Measurements from ENCODE around the gene PCBP1.
"Not testable (repeated sequence)": the region's sequence is repeated elsewhere in the genome, so short reads cannot be mapped to it uniquely, and the experiment has no call there.

The PCBP1 gene

DNA sequence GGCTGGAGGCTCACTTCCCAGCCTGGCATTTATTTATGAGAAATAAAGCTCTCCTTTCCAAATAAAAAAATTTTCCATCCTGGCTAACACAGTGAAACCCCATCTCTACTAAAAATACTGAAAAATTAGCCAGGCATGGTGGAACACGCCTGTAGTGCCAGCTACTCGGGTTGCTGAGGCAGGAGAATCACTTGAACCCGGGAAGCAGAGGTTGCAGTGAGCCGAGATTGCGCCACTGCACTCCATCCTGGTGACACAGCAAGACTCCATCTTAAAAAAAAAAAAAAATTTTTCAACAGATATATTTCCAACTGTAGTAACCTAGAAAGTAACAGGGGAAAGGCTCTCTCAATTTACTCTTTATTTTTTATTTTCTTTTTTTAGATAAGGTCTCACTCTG, 6.1 kb upstream of the PCBP1 start:
- DNase-seq (ENCODE audit: low spot score): no peak

DNA sequence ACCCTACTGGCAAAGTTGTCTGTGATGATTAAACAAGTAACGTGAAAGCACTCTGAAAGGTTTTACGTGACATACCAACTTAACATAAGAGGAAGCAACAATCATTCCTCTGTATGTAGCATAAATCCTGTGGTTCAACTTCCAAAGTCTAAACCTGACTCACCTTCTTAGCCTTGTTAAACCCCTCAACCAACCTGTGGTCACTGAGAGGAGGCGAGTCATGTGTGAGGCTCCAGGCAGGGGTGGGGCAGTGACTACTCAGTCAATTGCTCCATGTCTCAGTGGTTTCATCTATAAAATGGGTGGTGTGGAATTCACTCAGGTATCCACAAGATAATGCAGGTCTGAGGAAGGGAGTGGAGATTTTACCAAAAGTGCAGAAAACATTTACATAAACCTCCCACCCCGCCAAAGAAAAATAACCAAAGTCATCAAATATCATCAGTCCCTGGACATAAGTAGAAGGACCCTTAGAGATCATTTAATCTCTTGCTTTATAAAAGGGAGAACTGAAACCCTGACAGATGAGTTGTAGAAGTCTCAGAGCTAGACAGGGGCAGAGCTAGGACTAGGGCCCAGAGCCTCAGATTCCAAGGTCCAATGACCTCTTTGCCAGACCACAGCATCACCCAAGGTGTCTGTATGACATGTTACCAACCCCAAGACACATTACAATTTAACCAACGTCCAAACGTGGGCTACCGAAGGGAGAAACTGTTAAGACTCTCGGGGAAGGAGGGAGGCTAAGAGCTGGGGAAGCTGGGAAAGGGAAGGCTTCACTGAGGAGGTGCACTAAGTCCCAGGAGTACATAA, 3.7 kb upstream of the PCBP1 start:
- DNase-seq (ENCODE audit: low spot score): no peak

DNA sequence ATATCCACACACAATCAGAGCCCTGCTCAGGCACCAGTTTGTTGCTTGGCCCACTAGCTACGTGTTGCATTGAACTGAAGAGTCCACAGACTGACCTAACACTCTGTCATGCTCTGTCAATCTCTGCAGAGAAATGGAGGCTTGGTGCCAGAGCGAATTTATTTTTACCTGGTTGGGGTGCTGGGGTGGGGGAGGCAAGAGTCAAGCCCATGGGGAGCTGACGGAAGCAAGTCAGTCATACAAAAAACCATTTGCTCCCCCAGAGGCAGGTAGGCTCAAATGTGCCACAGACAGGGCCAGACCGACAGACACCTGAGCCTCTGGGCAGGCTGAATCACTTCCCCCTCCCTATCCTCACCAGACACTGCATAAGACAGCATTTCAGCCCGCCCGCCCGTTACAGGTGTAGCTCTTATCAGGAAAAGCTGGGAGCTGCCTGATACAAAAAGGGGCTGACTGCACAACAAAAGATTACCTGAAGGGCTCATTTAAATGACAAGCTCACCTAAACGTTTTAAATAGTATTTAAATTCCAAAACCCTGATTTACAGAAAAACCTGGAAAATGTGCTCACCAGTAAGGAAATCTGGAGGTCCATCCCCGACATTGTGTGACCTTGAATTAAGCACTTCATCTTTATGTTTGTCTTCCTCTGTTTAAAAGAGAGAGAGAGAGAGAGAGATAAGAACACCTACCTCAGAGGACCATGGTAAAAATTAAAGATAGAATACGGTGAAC, 2.1 kb upstream of the PCBP1 start:
- peak; percentile 72 for DNase-seq (ENCODE audit: low spot score)

DNA sequence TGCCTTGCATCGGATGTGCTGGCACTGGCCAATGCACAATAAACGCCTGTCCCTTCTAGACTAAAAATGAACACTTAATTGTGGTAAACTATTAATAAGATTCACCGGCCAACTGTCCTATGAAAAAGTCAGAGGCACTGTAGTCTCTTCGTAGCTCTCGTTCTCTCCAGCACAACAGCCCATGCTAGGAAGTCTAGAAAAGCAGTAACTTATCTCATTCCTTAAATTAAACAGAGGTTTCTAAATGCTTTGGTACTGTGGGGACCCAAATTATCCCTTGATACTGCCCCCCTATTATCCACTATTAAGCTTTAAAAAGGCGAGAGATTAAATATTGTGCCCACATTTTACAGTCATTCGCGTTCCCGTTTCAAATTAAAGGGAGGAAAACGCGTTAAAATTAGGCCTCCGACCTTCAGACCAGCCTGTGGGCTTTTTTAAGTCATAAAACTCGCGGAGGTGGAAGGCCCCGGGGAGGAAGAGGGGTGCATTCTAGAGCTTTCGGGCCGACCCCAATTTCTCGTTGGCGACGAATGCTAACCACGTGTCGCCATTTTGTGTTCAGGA, 1.5 kb upstream of the PCBP1 start:
- DNase-seq (ENCODE audit: low spot score): no peak

DNA sequence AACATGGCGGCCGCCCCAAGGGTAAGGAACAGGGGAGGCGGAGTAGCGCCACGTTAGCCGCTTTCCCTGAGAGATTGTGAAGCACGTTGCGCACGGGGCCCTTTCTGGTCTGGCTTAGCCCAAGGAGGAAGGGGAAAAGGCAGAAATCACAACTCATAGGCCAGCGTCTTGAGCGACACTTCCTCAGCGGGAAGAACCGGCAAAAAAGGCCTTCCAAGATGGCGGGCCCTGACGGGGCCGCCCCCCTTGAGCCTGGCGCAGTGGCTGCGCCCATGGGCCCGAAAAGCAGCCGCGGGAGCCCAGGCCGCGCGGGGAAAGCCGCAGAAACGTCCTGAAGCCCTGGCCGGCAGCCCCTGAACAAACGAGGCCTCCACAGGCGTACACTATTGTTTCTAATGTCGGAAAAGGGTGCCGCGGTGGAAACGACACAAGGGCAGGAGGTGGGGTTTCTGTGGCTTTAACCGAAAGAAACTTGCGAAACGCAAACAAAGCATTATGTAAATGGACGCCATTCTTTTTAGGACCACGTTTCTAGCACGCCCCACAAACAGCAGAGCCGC, 919 bp upstream of the PCBP1 start:
- peak; percentile 51 for DNase-seq (ENCODE audit: low spot score)

DNA sequence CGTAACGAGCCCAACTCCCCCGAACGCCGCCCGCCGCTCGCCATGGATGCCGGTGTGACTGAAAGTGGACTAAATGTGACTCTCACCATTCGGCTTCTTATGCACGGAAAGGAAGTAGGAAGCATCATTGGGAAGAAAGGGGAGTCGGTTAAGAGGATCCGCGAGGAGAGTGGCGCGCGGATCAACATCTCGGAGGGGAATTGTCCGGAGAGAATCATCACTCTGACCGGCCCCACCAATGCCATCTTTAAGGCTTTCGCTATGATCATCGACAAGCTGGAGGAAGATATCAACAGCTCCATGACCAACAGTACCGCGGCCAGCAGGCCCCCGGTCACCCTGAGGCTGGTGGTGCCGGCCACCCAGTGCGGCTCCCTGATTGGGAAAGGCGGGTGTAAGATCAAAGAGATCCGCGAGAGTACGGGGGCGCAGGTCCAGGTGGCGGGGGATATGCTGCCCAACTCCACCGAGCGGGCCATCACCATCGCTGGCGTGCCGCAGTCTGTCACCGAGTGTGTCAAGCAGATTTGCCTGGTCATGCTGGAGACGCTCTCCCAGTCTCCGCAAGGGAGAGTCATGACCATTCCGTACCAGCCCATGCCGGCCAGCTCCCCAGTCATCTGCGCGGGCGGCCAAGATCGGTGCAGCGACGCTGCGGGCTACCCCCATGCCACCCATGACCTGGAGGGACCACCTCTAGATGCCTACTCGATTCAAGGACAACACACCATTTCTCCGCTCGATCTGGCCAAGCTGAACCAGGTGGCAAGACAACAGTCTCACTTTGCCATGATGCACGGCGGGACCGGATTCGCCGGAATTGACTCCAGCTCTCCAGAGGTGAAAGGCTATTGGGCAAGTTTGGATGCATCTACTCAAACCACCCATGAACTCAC, 673 bp downstream of the PCBP1 start:
- DNase-seq (ENCODE audit: low spot score): peak; percentile 19

DNA sequence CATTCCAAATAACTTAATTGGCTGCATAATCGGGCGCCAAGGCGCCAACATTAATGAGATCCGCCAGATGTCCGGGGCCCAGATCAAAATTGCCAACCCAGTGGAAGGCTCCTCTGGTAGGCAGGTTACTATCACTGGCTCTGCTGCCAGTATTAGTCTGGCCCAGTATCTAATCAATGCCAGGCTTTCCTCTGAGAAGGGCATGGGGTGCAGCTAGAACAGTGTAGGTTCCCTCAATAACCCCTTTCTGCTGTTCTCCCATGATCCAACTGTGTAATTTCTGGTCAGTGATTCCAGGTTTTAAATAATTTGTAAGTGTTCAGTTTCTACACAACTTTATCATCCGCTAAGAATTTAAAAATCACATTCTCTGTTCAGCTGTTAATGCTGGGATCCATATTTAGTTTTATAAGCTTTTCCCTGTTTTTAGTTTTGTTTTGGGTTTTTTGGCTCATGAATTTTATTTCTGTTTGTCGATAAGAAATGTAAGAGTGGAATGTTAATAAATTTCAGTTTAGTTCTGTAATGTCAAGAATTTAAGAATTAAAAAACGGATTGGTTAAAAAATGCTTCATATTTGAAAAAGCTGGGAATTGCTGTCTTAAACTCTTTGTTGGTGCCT, 1.4 kb downstream of the PCBP1 start:
- no peak for DNase-seq (ENCODE audit: low spot score)

DNA sequence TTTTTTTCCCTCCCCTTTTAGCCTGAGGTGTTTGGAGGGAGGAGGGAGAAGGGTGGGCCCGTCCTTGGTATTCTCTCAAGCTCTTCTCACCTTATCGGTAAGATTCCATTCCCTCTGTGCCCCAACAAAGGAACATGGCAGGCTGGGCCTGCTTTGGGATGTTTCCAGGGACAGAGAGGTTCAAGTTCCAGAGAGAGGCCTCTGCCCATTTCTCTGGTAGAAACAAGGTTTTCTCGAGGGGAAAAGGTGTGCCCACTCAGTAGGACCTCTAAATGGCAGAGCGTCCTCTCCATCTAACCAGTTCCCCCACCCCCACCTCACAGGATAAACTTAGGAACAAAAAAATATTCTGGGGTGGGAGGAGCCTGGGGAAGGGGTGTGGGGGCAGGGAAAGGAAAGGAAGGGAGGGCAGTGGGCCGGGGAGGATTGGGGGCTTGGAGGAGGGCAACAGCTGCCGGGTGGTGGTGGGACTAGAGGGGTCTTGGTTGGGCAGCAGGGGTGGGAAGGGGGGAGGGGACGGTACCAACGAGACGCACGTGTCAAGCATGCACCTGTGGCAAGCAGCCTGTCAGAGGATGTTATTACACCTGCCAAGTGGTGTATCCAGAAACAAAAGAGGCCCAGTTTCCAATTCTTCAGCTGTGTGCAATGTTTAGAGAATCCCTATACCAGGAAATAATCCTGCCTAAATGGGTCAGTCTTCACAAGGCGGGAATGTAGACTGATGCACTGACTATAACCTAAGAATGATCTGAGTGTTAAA, 2.1 kb downstream of the PCBP1 start:
- peak; percentile 43 for DNase-seq (ENCODE audit: low spot score)

DNA sequence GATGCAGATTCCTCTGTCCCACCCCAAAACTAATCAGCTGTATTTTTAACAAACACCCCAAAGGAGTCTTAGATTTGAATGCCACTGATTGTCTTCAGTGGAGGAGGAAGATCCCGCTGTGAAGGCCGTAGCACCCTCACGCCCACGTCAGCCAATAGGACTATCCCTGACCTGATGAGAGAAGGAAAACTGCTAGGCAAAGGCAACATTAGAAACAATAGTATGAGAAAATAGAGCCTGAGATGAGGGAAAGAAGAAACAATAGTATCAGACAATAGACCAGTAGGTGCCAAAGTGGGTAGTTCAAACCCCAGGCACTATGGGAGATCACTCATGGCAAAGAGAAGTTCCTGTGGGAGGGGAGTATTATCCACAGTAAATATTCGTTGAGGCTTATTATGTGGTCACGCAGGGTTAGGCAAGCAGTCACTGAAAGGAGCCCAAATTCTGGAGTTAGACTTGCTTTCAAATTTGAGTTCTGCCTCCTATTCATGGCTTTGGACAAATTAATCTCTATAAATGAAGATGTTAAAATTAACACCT, 2.8 kb downstream of the PCBP1 start:
- DNase-seq (ENCODE audit: low spot score): no peak

DNA sequence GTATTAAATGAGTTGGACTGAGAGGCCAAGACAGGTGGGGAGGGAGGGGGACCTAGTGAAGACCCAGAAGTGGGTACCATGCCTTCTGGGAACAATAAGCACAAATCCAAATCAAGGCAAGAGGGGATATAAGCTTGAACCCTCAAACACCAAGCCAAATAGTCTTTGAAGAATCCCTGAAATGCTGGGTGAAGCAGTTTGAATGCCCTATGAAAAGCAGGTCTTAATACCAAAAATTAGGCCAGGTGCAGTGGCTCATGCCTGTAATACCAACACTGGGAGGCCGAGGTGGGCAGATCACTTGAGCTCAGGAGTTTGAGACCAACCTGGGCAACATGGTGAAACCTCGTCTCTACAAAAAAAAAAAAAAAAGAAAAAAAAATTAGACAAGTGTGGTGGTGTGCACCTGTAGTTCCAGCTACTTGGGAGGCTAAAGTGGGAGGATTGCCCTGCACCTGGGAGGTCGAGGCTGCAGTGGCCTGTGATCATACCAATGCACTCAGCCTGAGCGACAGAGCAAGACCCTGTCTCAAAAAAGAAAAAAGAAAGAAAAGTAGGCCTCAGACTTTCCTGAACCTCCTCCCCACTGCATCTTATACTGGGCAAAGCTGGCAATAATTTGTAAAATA, 3.5 kb downstream of the PCBP1 start:
- DNase-seq (ENCODE audit: low spot score): no peak

DNA sequence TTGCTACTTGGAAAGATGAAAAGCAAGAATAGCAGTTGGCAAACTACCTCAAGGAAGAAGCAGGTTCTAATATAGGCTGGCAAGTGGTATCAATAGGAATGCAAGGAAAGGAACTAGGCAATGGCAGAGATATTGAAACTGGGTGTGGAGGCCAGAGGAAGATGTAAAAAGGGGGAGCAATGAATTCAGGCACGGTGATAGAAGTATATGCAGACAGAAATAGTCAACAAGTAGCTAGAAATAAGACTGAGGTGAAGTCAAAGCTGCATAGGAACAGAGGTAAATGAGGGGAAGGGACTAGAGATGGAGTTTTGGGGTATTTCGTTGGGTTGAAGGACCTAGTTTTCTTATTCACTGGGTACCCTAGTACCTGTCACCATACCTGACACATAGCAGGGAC, 4.1 kb downstream of the PCBP1 start:
- no peak for DNase-seq (ENCODE audit: low spot score)

DNA sequence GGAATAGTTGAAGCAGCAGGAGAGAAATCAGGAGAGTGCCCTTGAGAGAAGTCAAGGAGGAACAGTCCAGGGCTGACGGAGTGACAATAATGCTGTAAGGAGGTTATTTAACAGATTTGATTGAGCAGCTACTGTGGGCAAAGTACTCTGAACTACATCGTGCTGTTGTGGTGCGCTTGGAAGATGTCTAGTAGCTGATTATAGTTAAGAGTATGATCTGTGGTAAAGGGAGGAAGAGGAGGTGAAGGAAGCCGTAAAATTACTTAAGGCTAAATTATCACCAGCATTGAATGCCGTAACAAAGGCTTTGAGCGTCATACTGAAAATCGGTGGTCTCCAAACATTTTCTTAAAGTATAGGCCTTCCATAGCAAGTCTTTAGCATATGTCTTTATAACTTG, 4.5 kb downstream of the PCBP1 start:
- no peak for DNase-seq (ENCODE audit: low spot score)

DNA sequence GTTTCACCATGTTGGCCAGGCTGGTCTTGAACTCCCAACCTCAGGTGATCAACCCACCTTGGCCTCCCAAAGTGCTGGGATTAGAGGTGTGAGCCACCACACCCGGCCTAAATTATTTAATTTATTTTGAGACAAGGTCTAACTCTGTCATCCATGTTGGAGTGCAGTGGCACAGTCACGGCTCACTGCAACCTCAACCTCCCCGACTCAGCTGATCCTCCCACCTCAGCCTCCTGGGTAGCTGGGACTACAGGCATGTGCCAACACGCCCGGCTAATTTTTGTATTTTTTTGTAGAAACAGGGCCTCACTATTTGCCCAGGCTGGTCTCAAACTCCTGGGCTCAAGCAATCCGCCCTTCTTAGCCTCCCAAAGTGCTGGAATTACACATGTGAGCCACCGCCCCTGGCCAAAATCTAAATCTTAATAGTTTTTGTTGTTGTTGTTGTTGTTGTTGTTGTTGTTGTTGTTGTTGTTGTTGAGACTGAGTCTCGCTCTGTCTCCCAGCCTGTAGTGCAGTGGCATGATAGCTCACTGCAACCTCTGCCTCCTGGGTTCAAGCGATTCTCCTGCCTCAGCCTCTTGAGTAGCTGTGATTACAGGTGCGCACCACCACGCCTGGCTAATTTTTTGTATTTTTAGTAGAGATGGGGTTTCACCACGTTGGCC, 5.4 kb downstream of the PCBP1 start:
- not testable (repeated sequence) for DNase-seq (ENCODE audit: low spot score)

DNA sequence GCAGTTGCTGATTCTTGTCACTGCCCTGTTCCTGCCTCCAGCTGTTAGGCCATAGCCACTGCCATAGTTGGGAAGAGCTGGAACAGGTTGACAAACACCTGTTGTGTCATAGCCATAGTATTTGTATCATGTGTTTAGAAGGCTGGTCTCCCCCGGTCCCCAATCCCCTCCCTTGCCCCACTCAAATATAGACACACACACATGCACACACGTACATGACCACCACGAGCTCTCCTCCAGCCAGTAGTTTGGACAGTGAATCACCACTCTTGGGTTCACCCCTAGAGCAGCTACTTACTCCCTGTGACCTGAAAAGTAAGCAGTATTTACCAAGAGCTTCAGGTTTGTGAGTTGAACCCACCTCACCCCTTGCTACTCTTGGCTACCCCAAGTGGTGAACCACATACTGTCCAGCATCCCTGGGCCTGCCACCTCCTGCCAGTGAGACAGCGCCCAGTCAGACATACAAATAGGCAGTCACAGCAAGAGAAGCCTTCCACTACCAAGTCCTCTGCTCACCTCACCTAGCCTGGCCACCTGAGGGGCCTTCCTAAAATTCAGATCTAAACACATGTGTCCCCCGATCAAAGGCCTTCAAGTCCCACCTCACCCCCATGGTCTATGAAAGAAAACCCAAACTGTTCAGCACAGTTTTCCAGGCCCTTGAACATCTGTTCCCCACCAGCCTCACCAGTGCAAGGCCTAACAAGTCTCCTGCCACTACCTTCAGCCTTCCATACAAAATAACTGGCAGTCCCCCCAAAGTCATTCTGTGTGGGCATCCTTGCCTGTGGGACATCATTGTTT, 7.1 kb downstream of the PCBP1 start:
- no peak for DNase-seq (ENCODE audit: low spot score)

DNA sequence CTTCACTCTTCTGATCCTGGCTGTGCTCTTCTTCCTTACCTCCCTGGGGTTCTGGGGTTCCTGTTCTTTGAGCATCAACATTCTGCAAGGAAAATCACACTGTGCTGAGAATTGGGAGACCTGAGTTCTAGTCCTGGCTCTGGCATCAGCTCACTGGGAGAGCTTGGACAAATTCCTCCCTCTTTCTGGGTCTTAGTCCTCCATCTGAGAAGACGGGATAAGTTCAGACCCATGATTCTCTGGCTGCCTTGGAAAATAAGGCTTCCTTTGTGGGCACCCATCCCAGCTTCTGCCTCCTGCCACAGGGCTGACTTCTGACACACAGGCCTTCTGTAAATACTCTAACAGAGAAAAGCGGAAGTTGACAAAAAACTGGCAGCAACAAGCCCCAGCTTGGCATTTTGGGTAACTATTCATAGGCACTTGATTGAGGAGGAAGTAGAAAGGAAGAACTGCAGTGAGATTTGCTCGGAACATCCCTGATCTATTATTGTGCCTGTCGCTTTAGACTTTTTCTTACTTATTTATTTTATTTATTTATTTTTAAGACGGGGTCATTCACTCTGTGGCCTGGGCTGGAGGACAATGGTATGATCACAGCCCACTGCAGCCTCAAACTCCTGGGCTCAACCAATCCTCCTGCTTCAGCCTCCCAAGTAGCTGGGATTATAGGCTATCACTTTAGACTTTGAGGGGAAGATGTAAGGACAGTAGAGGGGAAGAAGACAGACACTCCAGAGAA, 7.9 kb downstream of the PCBP1 start:
- DNase-seq (ENCODE audit: low spot score): no peak

DNA sequence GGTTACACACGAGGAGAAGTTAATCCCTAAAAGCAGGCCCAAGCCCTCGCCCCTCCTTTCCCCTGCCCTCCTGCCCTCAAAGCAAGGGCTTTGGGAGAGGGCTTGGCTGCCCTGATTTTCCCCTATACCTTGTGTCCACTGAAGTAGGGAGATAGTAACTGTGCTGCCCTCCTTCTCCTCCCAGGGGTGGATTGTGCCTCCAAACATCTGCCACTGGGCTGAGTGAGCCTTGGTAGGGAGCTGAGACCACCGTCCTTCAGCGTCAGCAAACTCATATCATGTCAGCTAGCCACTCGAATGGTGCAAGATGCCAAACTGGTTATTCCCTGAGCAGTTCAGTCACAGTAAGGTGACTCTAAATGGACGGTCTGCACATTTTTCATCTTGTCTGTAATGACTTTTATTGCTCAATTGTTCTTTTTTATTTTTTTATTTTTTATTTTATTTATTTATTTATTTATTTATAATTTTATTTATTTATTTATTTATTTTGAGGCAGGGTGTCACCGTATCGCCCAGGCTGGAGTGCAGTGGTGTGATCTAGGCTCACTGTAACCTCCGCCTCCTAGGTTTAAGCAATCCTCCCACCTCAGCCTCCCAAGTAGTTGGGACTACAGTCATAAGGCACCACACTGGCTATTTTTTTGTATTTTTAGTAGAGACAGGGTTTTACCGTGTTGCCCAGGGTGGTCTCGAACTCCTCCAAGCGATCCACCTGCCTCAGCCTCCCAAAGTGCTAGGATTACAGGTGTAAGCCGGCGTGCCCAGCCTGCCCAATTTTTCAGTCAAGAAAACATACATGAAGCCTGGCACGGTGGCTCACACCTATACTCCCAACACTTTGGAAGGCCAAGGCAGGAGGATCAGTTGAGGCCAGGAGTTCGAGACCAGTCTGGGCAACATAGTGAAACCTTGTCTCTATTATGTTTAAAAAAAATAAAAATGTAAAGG, 8.7 kb downstream of the PCBP1 start:
- DNase-seq (ENCODE audit: low spot score): no peak

DNA sequence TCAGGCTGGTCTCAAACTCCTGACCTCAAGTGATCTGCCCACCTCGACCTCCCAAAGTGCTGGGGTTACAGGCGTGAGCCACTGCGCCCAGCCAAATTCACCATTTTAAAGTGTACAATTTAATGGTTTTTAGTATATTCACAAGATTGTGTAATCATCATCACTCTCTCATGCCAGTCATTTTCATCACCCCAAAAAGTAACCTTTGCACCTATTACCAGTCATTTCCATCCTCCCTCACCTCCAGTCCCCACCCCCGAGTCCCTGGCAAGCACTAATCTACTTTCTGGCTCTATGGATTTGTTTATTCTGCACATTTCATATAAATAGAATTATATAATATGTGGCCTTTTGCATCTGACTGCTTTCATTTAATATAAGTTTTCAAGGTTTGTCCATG, 10.8 kb downstream of the PCBP1 start:
- DNase-seq (ENCODE audit: low spot score): no peak

Data from iPS-NIHi11 (cell line).